GM12878 (cell line): ENCODE measurements around the gene C6orf89. TPM values are rescaled to one million over a fixed set of nuclear protein-coding genes. Genes with fewer than 3 reads are reported as not detected.

ENCODE experiments used
- ATAC-seq: fragments of 200-7000 bp; cut with Tn5 transposase; 3 replicates; pipeline ENCODE4 v1.9.1; 2020; ENCODE audit warnings: mild to moderate bottlenecking, moderate library complexity
- BruUV-seq: library from RNA; stranded (reverse); fragments of 400-500 nt; replicated peaks from 2 replicates; lab custom pipeline; 2021; lab: Mats Ljungman, UMichigan
- CTCF ChIA-PET: fragments of 300-600 bp; sonication (Branson Sonifier 250); formaldehyde crosslinking; extraction: SDS; loops from one replicate; lab custom pipeline; 2021; ENCODE audit warnings: inconsistent platforms; lab: Yijun Ruan, JAX
- POLR2A ChIA-PET: fragments of 350-600 bp; formaldehyde crosslinking; extraction: SDS; loops from one replicate; lab custom pipeline; 2021; ENCODE audit warnings: inconsistent platforms; lab: Charles Lee
- RAD21 ChIA-PET: fragments of 300-600 bp; sonication (Branson Sonifier 250); formaldehyde crosslinking; loops from one replicate; lab custom pipeline; 2023; ENCODE audit warnings: antibody characterized with exemption; ENCODE audit not compliant: unreplicated experiment; lab: Charles Lee
- SMC1A ChIA-PET: fragments of 300-600 bp; sonication (Branson Sonifier 250); formaldehyde crosslinking; loops from one replicate; lab custom pipeline; 2023; ENCODE audit not compliant: unreplicated experiment, uncharacterized antibody; lab: Charles Lee
- DNase-seq: peaks from one replicate; pipeline ENCODE4 v3.0.0-alpha.2; 2011; ENCODE audit warnings: low read depth, low spot score
- FAIRE-seq: peaks from 3 replicates; lab custom pipeline; 2011; peaks lifted over from hg19 to GRCh38; lab: Jason Lieb, UNC
- H2AFZ ChIP-seq: 2 replicates; pipeline ENCODE4 v1.6.0; 2011; ENCODE audit warnings: low read depth, low read length, control low read depth; ENCODE audit not compliant: control insufficient read depth
- H3K27ac ChIP-seq: 2 replicates; pipeline ENCODE4 v1.5.1; 2011; ENCODE audit warnings: control low read depth; ENCODE audit not compliant: control insufficient read depth, insufficient read depth
- H3K27me3 ChIP-seq, 2 experiments: replicated peaks in 1 of 2; 2 replicates each; pipeline versions ENCODE4 v1.6.0 to v1.6.1; 2011; ENCODE audit warnings: low read length in 1 of 2; ENCODE audit not compliant: control insufficient read depth in 2 of 2, insufficient read depth in 2 of 2
- H3K36me3 ChIP-seq, 2 experiments: 2 replicates each; pipeline ENCODE4 v1.5.1; 2011; ENCODE audit warnings: low read length in 1 of 2; ENCODE audit not compliant: control insufficient read depth in 2 of 2, insufficient read depth in 2 of 2
- H3K4me1 ChIP-seq: 2 replicates; pipeline ENCODE4 v1.6.1; 2011; ENCODE audit warnings: mild to moderate bottlenecking, low read length, moderate library complexity, mixed read lengths; ENCODE audit not compliant: control insufficient read depth, insufficient read depth
- H3K4me2 ChIP-seq: 2 replicates; pipeline ENCODE4 v1.6.0; 2011; ENCODE audit warnings: control low read depth; ENCODE audit not compliant: control insufficient read depth, insufficient read depth
- H3K4me3 ChIP-seq: fragments of 200-600 bp; sonication (generic); 2 replicates; pipeline ENCODE4 v1.5.1; 2016
- H3K79me2 ChIP-seq: 2 replicates; pipeline ENCODE4 v1.6.0; 2011; ENCODE audit warnings: low read length; ENCODE audit not compliant: control insufficient read depth, insufficient read depth
- H3K9ac ChIP-seq: 2 replicates; pipeline ENCODE4 v1.8.0; 2011; ENCODE audit warnings: low read length, control low read depth, mixed read lengths; ENCODE audit not compliant: control insufficient read depth, insufficient read depth
- H3K9me3 ChIP-seq: replicated peaks from 3 replicates; pipeline ENCODE4 v1.5.1; 2011; ENCODE audit warnings: mild to moderate bottlenecking, low read length; ENCODE audit not compliant: control insufficient read depth, insufficient read depth
- H4K20me1 ChIP-seq: 2 replicates; pipeline ENCODE4 v1.6.0; 2011; ENCODE audit not compliant: control insufficient read depth, insufficient read depth
- CBFB ChIP-seq: IDR thresholded peaks from 2 replicates; pipeline ENCODE4 v1.6.1; 2016; ENCODE audit warnings: antibody characterized with exemption, low read depth
- CHD1 ChIP-seq: IDR thresholded peaks from 2 replicates; pipeline ENCODE4 v1.6.1; 2012; ENCODE audit warnings: low read depth, low read length, improper control_type of control experiment
- HDAC6 ChIP-seq: fragments of 200-600 bp; sonication (generic); IDR thresholded peaks from one replicate; pipeline ENCODE4 v1.8.0; 2017; ENCODE audit warnings: antibody characterized with exemption; ENCODE audit not compliant: unreplicated experiment
- JUNB ChIP-seq: IDR thresholded peaks from 2 replicates; pipeline ENCODE4 v1.6.1; 2016; ENCODE audit warnings: antibody characterized with exemption, mild to moderate bottlenecking
- MAX ChIP-seq: IDR thresholded peaks from 2 replicates; pipeline ENCODE4 v1.6.1; 2012; ENCODE audit warnings: low read depth, low read length, improper control_type of control experiment
- MTA2 ChIP-seq: fragments of 450-650 bp; IDR thresholded peaks from 2 replicates; pipeline ENCODE4 v1.6.1; 2016; ENCODE audit warnings: low read depth, mild to moderate bottlenecking, moderate library complexity
- PBX3 ChIP-seq: IDR thresholded peaks from 2 replicates; pipeline ENCODE4 v1.6.1; 2011; ENCODE audit warnings: mild to moderate bottlenecking, low read depth, low read length, moderate library complexity; ENCODE audit not compliant: insufficient replicate concordance
- POLR2AphosphoS5 ChIP-seq: IDR thresholded peaks from 2 replicates; pipeline ENCODE4 v1.6.1; 2011; ENCODE audit warnings: mild to moderate bottlenecking, low read length, inconsistent platforms
- SIN3A ChIP-seq: IDR thresholded peaks from 2 replicates; pipeline ENCODE4 v1.6.1; 2012; ENCODE audit warnings: low read depth, low read length, improper control_type of control experiment
- SMC3 ChIP-seq: IDR thresholded peaks from 2 replicates; pipeline ENCODE4 v1.6.1; 2011; ENCODE audit warnings: low read length, improper control_type of control experiment, borderline replicate concordance
- SPI1 ChIP-seq: IDR thresholded peaks from 2 replicates; pipeline ENCODE4 v1.6.1; 2011; ENCODE audit warnings: low read depth, mild to moderate bottlenecking, low read length, moderate library complexity, borderline replicate concordance; ENCODE audit not compliant: insufficient read depth
- ZBTB11 ChIP-seq: fragments of 450-650 bp; formaldehyde crosslinking; IDR thresholded peaks from 2 replicates; pipeline ENCODE4 v1.5.0; 2022; ENCODE audit warnings: mild to moderate bottlenecking, missing genetic modification characterization
- ZBTB40 ChIP-seq: fragments of 450-650 bp; IDR thresholded peaks from 2 replicates; pipeline ENCODE4 v1.6.1; 2016; ENCODE audit warnings: mild to moderate bottlenecking, moderate library complexity, borderline replicate concordance
- ZNF384 ChIP-seq: IDR thresholded peaks from 2 replicates; pipeline ENCODE4 v1.6.1; 2012; ENCODE audit warnings: low read depth, mild to moderate bottlenecking, low read length, improper control_type of control experiment, borderline replicate concordance
- WGBS: methylation state at CpG from one replicate; pipeline ENCODE4 v1.1.6; 2016; ENCODE audit warnings: low lambda C conversion rate; ENCODE audit not compliant: insufficient replicate concordance, insufficient coverage; ENCODE audit errors: missing lambda C conversion rate; 5-methylcytosine and 5-hydroxymethylcytosine counted together
- in situ Hi-C: fragments of 300-500 bp; cut with MboI; formaldehyde crosslinking; loops from 9 replicates; pipeline ENCODE4 v1.14.3; 2018; ENCODE audit warnings: mixed read lengths
- intact Hi-C: fragments of 100-400 bp; cut with micrococcal nuclease; formaldehyde crosslinking; loops from one replicate; pipeline ENCODE4 v1.14.2; 2022; ENCODE audit not compliant: unreplicated experiment
- polyA plus RNA-seq, 11 experiments: library from polyadenylated mRNA; depleted of rRNA in 4 of 11; unstranded in 6 of 11; stranded (reverse) in 5 of 11; fragments of >200 nt; fragmentation: Nextera tagmentation in 4 of 11; fragmentation: Illumina TruSeq in 1 of 11; extraction: Ambion mirVana in 4 of 11; extraction: Trizol in 1 of 11; gene quantifications; 1 replicate in 1 of 11; 2 replicates in 10 of 11; pipeline versions ENCODE4 v1.2.1 to v1.2.3, GENCODE V29; 2011 to 2016; ENCODE audit warnings: inconsistent platforms in 2 of 11, missing spikeins in 2 of 11, low read depth in 1 of 11
- total RNA-seq, 4 experiments: library from RNA; depleted of rRNA in 3 of 4; stranded (reverse); fragments of >200 nt in 3 of 4; fragmentation: Illumina TruSeq in 1 of 4; extraction: Trizol in 1 of 4; gene quantifications; 2 replicates each; pipeline versions ENCODE4 v1.2.1 to v1.2.3, GENCODE V29; 2013 to 2021

The C6orf89 gene
- total and polyA plus RNA-seq, 10 of the 15 experiments (the other 5 are each of a cell fraction or from before 2014, with no cell fraction given), result 10.8 to 42.7 (median 28.6) TPM

- Histone ChIP-seq H3K27ac (no peak overlapping the region), H3K36me3 (peaks cover 9 to 10% of the 10 kb centered on the region in 2 experiments; a peak in 3 of 4 replicates), H3K4me3 (no peak overlapping the region), H3K79me2 (no peaks in the 10 kb centered on the region), H3K9me3 (no peaks in the 10 kb centered on the region; the same call in 2 of the 3 replicates), H3K4me1 (no peaks in the 10 kb centered on the region), H3K4me2 (no peak overlapping the region), H3K9ac (no peak overlapping the region), H3K27me3 (no peaks in the 10 kb centered on the region), H4K20me1 (no peaks in the 10 kb centered on the region), H2AFZ (no peak overlapping the region)
- ChIA-PET CTCF (interaction anchor here (0.7 to 5.4 kb wide), 32 partner anchors 9 to 461 kb away, joined by 3 to 147 read pairs (median 6); partner anchors contain the start of gene PPIL1), RAD21 (interaction anchor here (0.6 to 6.2 kb wide), 8 partner anchors 67 to 357 kb away, joined by 3 to 49 read pairs (median 4); no protein-coding TSS in a partner anchor), POLR2A (no interaction called here), SMC1A (interaction anchor here (0.7 to 7.2 kb wide), 10 partner anchors 13 to 237 kb away, joined by 3 to 106 read pairs (median 6); partner anchors contain the start of gene PPIL1)
- no TSS peak for BruUV-seq
- DNase-seq (no peak), ATAC-seq (no peak), FAIRE-seq (no peak)
- in situ Hi-C loops (no loop called here), intact Hi-C loops (loop anchor here (1.0 to 10.0 kb wide), 3 partner anchors 69 to 227 kb away; no protein-coding TSS in a partner anchor)
- 73% methylated on average over 4 of the region's 4 CpGs for WGBS
- no peak for TF ChIP-seq ZBTB40
- TF ChIP-seq ZNF384, result no peak
- TF ChIP-seq MAX, result no peak
- TF ChIP-seq ZBTB11, result no peak
- TF ChIP-seq HDAC6, result no peak
- TF ChIP-seq SMC3, result no peak
- TF ChIP-seq SPI1, result no peak
- no peak for TF ChIP-seq CBFB
- TF ChIP-seq SIN3A, result no peak
- TF ChIP-seq POLR2AphosphoS5, result no peak
- TF ChIP-seq CHD1, result no peak
- no peak for TF ChIP-seq MTA2
- no peak for TF ChIP-seq JUNB
- no peak for TF ChIP-seq PBX3
Observed at GRCh38 chr6:36851626-36852025, 34.1 kb upstream of the C6orf89 start.
